Memory B cell (primary cell): ENCODE results near the gene HMGB1.

Source experiments
- ATAC-seq: fragments of 150-1000 bp; cut with Tn5 transposase; 2 replicates; pipeline ENCODE4 v1.10.0; 2021; ENCODE audit warnings: low read depth, mild to moderate bottlenecking, moderate library complexity
- DNase-seq, 2 donors: peaks; one replicate each; pipeline ENCODE4 v3.0.0; 2022; ENCODE audit warnings: low spot score in 2 of 2
- H3K27ac Mint-ChIP-seq: one replicate; pipeline ENCODE4 v1.8.0; 2022; ENCODE audit warnings: mild to moderate bottlenecking, moderate library complexity, mixed read lengths
- H3K27me3 Mint-ChIP-seq: one replicate; pipeline ENCODE4 v1.8.0; 2022; ENCODE audit warnings: mixed read lengths
- H3K36me3 Mint-ChIP-seq: one replicate; pipeline ENCODE4 v1.8.0; 2022; ENCODE audit warnings: mild to moderate bottlenecking, mixed read lengths
- H3K4me1 Mint-ChIP-seq: one replicate; pipeline ENCODE4 v1.8.0; 2022; ENCODE audit warnings: mixed read lengths
- H3K4me3 Mint-ChIP-seq: one replicate; pipeline ENCODE4 v1.8.0; 2022; ENCODE audit warnings: mild to moderate bottlenecking, moderate library complexity, mixed read lengths
- H3K9me3 Mint-ChIP-seq: one replicate; pipeline ENCODE4 v1.8.0; 2022; ENCODE audit warnings: mixed read lengths

The HMGB1 gene

GRCh38 chr13:30465593-30466357 lies at the start of gene HMGB1:
TSS of gene HMGB1 (minus strand) at chr13:30465936. CDS start at chr13:30463680, 2,256 bp downstream.
- no peaks in the 10 kb centered on the region for H3K9me3 Mint-ChIP-seq
- ATAC-seq (peak; percentile 80), DNase-seq (peak; percentile 86 to 93)
- H3K4me1 Mint-ChIP-seq = peaks cover 18% of the 10 kb centered on the region
- no peaks in the 10 kb centered on the region for H3K27me3 Mint-ChIP-seq
- peaks cover 8% of the 10 kb centered on the region for H3K36me3 Mint-ChIP-seq
- peak within 1 kb of the TSS; percentile 98 for H3K27ac Mint-ChIP-seq
- H3K4me3 Mint-ChIP-seq = peak within 1 kb of the TSS; percentile 96

- Mint-ChIP-seq H3K27ac (no peak overlapping the region), H3K4me3 (no peak overlapping the region), H3K27me3 (no peaks in the 10 kb centered on the region), H3K9me3 (no peaks in the 10 kb centered on the region), H3K4me1 (no peaks in the 10 kb centered on the region), H3K36me3 (no peaks in the 10 kb centered on the region)
- DNase-seq (no peak), ATAC-seq (no peak)
Observed at GRCh38 chr13:30510811-30511371, 45.2 kb upstream of the HMGB1 start.

GRCh38 chr13:30510091-30510490 lies 44.4 kb upstream of the HMGB1 start:
- Mint-ChIP-seq H3K36me3 (no peaks in the 10 kb centered on the region), H3K27ac (no peak overlapping the region), H3K4me1 (no peaks in the 10 kb centered on the region), H3K4me3 (no peak overlapping the region), H3K27me3 (no peaks in the 10 kb centered on the region), H3K9me3 (no peaks in the 10 kb centered on the region)
- ATAC-seq (no peak), DNase-seq (no peak)

GRCh38 chr13:30509254-30510050 lies 43.7 kb upstream of the HMGB1 start:
- H3K4me3 Mint-ChIP-seq = no peak overlapping the region
- no peak overlapping the region for H3K27ac Mint-ChIP-seq
- DNase-seq = no peak
- no peaks in the 10 kb centered on the region for H3K27me3 Mint-ChIP-seq
- H3K9me3 Mint-ChIP-seq = no peaks in the 10 kb centered on the region
- H3K36me3 Mint-ChIP-seq = no peaks in the 10 kb centered on the region
- ATAC-seq = no peak
- no peaks in the 10 kb centered on the region for H3K4me1 Mint-ChIP-seq

- H3K4me1 Mint-ChIP-seq = no peaks in the 10 kb centered on the region
Observed at GRCh38 chr13:30504081-30504480, 38.3 kb upstream of the HMGB1 start.

GRCh38 chr13:30502237-30502636 lies 36.5 kb upstream of the HMGB1 start:
- no peak for ATAC-seq
- no peak for DNase-seq
- H3K36me3 Mint-ChIP-seq = no peaks in the 10 kb centered on the region
- H3K4me1 Mint-ChIP-seq = no peaks in the 10 kb centered on the region
- H3K4me3 Mint-ChIP-seq = no peak overlapping the region
- H3K9me3 Mint-ChIP-seq = no peaks in the 10 kb centered on the region
- no peaks in the 10 kb centered on the region for H3K27me3 Mint-ChIP-seq
- no peak overlapping the region for H3K27ac Mint-ChIP-seq

More at GRCh38 chr13:30504081-30504480, 38.3 kb upstream of the HMGB1 start:
- H3K4me3 Mint-ChIP-seq = no peak overlapping the region
- no peaks in the 10 kb centered on the region for H3K27me3 Mint-ChIP-seq
- H3K27ac Mint-ChIP-seq = no peak overlapping the region
- no peak for DNase-seq
- no peaks in the 10 kb centered on the region for H3K36me3 Mint-ChIP-seq
- no peak for ATAC-seq
- no peaks in the 10 kb centered on the region for H3K9me3 Mint-ChIP-seq

- no peaks in the 10 kb centered on the region for H3K4me1 Mint-ChIP-seq
- DNase-seq (no peak), ATAC-seq (no peak)
- no peaks in the 10 kb centered on the region for H3K36me3 Mint-ChIP-seq
- no peaks in the 10 kb centered on the region for H3K9me3 Mint-ChIP-seq
- H3K4me3 Mint-ChIP-seq = no peak overlapping the region
- no peak overlapping the region for H3K27ac Mint-ChIP-seq
- H3K27me3 Mint-ChIP-seq = no peaks in the 10 kb centered on the region
Observed at GRCh38 chr13:30499338-30499737, 33.6 kb upstream of the HMGB1 start.

GRCh38 chr13:30496147-30496546 lies 30.4 kb upstream of the HMGB1 start:
- H3K4me1 Mint-ChIP-seq = no peaks in the 10 kb centered on the region
- DNase-seq = no peak
- H3K36me3 Mint-ChIP-seq = no peaks in the 10 kb centered on the region
- no peak overlapping the region for H3K27ac Mint-ChIP-seq
- H3K9me3 Mint-ChIP-seq = no peaks in the 10 kb centered on the region
- no peaks in the 10 kb centered on the region for H3K27me3 Mint-ChIP-seq
- no peak for ATAC-seq
- no peak overlapping the region for H3K4me3 Mint-ChIP-seq

GRCh38 chr13:30495746-30496145 lies 30.0 kb upstream of the HMGB1 start:
- no peak overlapping the region for H3K4me3 Mint-ChIP-seq
- no peaks in the 10 kb centered on the region for H3K27me3 Mint-ChIP-seq
- no peaks in the 10 kb centered on the region for H3K36me3 Mint-ChIP-seq
- ATAC-seq (no peak), DNase-seq (no peak)
- no peaks in the 10 kb centered on the region for H3K9me3 Mint-ChIP-seq
- H3K27ac Mint-ChIP-seq = no peak overlapping the region
- no peaks in the 10 kb centered on the region for H3K4me1 Mint-ChIP-seq

GRCh38 chr13:30493658-30494381 lies 28.1 kb upstream of the HMGB1 start:
- no peaks in the 10 kb centered on the region for H3K36me3 Mint-ChIP-seq
- H3K27me3 Mint-ChIP-seq = no peaks in the 10 kb centered on the region
- no peak overlapping the region for H3K4me3 Mint-ChIP-seq
- H3K4me1 Mint-ChIP-seq = no peaks in the 10 kb centered on the region
- H3K9me3 Mint-ChIP-seq = no peaks in the 10 kb centered on the region
- ATAC-seq (no peak), DNase-seq (no peak)
- no peak overlapping the region for H3K27ac Mint-ChIP-seq

GRCh38 chr13:30487075-30487470 lies 21.3 kb upstream of the HMGB1 start:
- Mint-ChIP-seq H3K9me3 (no peaks in the 10 kb centered on the region), H3K4me1 (no peaks in the 10 kb centered on the region), H3K27me3 (peaks cover 3% of the 10 kb centered on the region), H3K4me3 (no peak overlapping the region), H3K36me3 (no peaks in the 10 kb centered on the region), H3K27ac (no peak overlapping the region)
- ATAC-seq = no peak
- no peak for DNase-seq

- no peak overlapping the region for H3K27ac Mint-ChIP-seq
- H3K9me3 Mint-ChIP-seq = no peaks in the 10 kb centered on the region
- no peaks in the 10 kb centered on the region for H3K4me1 Mint-ChIP-seq
- no peak for DNase-seq
- ATAC-seq = no peak
- H3K4me3 Mint-ChIP-seq = no peak overlapping the region
- no peaks in the 10 kb centered on the region for H3K36me3 Mint-ChIP-seq
- H3K27me3 Mint-ChIP-seq = peaks cover 3% of the 10 kb centered on the region
Observed at GRCh38 chr13:30486230-30487074, 20.7 kb upstream of the HMGB1 start.

GRCh38 chr13:30481241-30481760 lies 15.6 kb upstream of the HMGB1 start:
- H3K4me3 Mint-ChIP-seq = no peak overlapping the region
- peaks cover 8% of the 10 kb centered on the region for H3K4me1 Mint-ChIP-seq
- H3K27ac Mint-ChIP-seq = no peak overlapping the region
- H3K36me3 Mint-ChIP-seq = no peaks in the 10 kb centered on the region
- DNase-seq (no peak), ATAC-seq (no peak)
- peaks cover 3% of the 10 kb centered on the region for H3K27me3 Mint-ChIP-seq
- H3K9me3 Mint-ChIP-seq = no peaks in the 10 kb centered on the region
